NCI-H226 (cell line): ENCODE results near the gene NCOA6.
A peak's percentile ranks its signal among the peaks of the same experiment; 100 is the strongest.
"Not testable (repeated sequence)": the region's sequence is repeated elsewhere in the genome, so short reads cannot be mapped to it uniquely, and the experiment has no call there.

Experiments used
- DNase-seq: peaks from one replicate; pipeline ENCODE4 v3.0.0-alpha.2; 2015

The NCOA6 gene

GRCh38 chr20:34717230-34718095 lies 108.0 kb downstream of the NCOA6 start:
- no peak for DNase-seq

GRCh38 chr20:34716921-34717229 lies 108.6 kb downstream of the NCOA6 start:
- no peak for DNase-seq

GRCh38 chr20:34715384-34715783 lies 110.1 kb downstream of the NCOA6 start:
- DNase-seq: no peak

- DNase-seq: not testable (repeated sequence)
These were observed 111.4 kb downstream of the NCOA6 start for GRCh38 chr20:34713944-34714515.

- DNase-seq: peak; percentile 96
These were observed 112.1 kb downstream of the NCOA6 start for GRCh38 chr20:34713194-34713943.

GRCh38 chr20:34712525-34713192 lies 112.8 kb downstream of the NCOA6 start:
- no peak for DNase-seq

GRCh38 chr20:34711813-34712430 lies 113.5 kb downstream of the NCOA6 start:
- no peak for DNase-seq

- DNase-seq: no peak
These were observed 114.4 kb downstream of the NCOA6 start for GRCh38 chr20:34710861-34711574.

- no peak for DNase-seq
These were observed 114.9 kb downstream of the NCOA6 start for GRCh38 chr20:34710568-34710839.

- peak; percentile 26 for DNase-seq
These were observed 115.5 kb downstream of the NCOA6 start for GRCh38 chr20:34709831-34710567.

- DNase-seq: peak; percentile 83
These were observed 116.2 kb downstream of the NCOA6 start for GRCh38 chr20:34709044-34709830.

GRCh38 chr20:34708621-34709043 lies 116.8 kb downstream of the NCOA6 start:
- no peak for DNase-seq

- no peak for DNase-seq
These were observed 118.3 kb downstream of the NCOA6 start for GRCh38 chr20:34706912-34707784.

- DNase-seq: no peak
These were observed 119.1 kb downstream of the NCOA6 start for GRCh38 chr20:34706302-34706875.

- DNase-seq: peak; percentile 59
These were observed 119.8 kb downstream of the NCOA6 start for GRCh38 chr20:34705397-34706301.

- DNase-seq: no peak
These were observed 120.4 kb downstream of the NCOA6 start for GRCh38 chr20:34705008-34705396.

- DNase-seq: peak; percentile 71
These were observed 121.1 kb downstream of the NCOA6 start, which contains the start of gene TP53INP2 for GRCh38 chr20:34704177-34705007. TP53INP2 (plus strand) TSS chr20:34704344; CDS start chr20:34708740, 4,396 bp downstream.
